H9 (cell line): Measurements from ENCODE around the gene IL1RAP. TPM values are rescaled to one million over a fixed set of nuclear protein-coding genes. Genes with fewer than 3 reads are reported as not detected.

Experiments used
- DNase-seq: peaks from one replicate; pipeline ENCODE4 v3.0.0-alpha.2; 2017
- H2AFZ ChIP-seq: one replicate; pipeline ENCODE4 v1.6.1; 2013; ENCODE audit warnings: mild to moderate bottlenecking, low read length, control low read depth, moderate library complexity
- H2AK5ac ChIP-seq: 2 replicates; pipeline ENCODE4 v1.6.1; 2013; ENCODE audit warnings: low read length, control low read depth, mixed read lengths; ENCODE audit not compliant: insufficient read length
- H2BK120ac ChIP-seq: one replicate; pipeline ENCODE4 v1.6.1; 2013; ENCODE audit warnings: low read depth, mild to moderate bottlenecking, low read length, control low read depth, inconsistent platforms; ENCODE audit not compliant: poor library complexity, severe bottlenecking
- H2BK12ac ChIP-seq: 2 replicates; pipeline ENCODE4 v1.6.1; 2013; ENCODE audit warnings: low read length, control low read depth, mixed read lengths, low read depth; ENCODE audit not compliant: insufficient read length
- H2BK15ac ChIP-seq: 2 replicates; pipeline ENCODE4 v1.6.1; 2013; ENCODE audit warnings: low read depth, low read length, control low read depth
- H2BK20ac ChIP-seq: one replicate; pipeline ENCODE4 v1.6.1; 2013; ENCODE audit warnings: low read depth, mild to moderate bottlenecking, low read length, control low read depth, inconsistent platforms; ENCODE audit not compliant: poor library complexity, severe bottlenecking
- H2BK5ac ChIP-seq: 2 replicates; pipeline ENCODE4 v1.6.1; 2013; ENCODE audit warnings: low read length, control low read depth, mixed read lengths; ENCODE audit not compliant: insufficient read length
- H3K14ac ChIP-seq: 2 replicates; pipeline ENCODE4 v1.6.1; 2013; ENCODE audit warnings: low read length, control low read depth; ENCODE audit not compliant: insufficient read depth
- H3K18ac ChIP-seq: 2 replicates; pipeline ENCODE4 v1.6.1; 2013; ENCODE audit warnings: low read depth, mild to moderate bottlenecking, mixed read lengths, low read length, control low read depth; ENCODE audit not compliant: insufficient read length
- H3K23ac ChIP-seq: 2 replicates; pipeline ENCODE4 v1.6.1; 2013; ENCODE audit warnings: low read length, control low read depth, mixed read lengths, low read depth; ENCODE audit not compliant: insufficient read length
- H3K23me2 ChIP-seq: 2 replicates; pipeline ENCODE4 v1.6.1; 2013; ENCODE audit warnings: low read depth, mild to moderate bottlenecking, mixed read lengths, low read length, control low read depth; ENCODE audit not compliant: insufficient read length, poor library complexity, severe bottlenecking
- H3K27ac ChIP-seq: 2 replicates; pipeline ENCODE4 v1.5.1; 2013; ENCODE audit warnings: low read length, control low read depth, mixed read lengths, low read depth; ENCODE audit not compliant: insufficient read length
- H3K27me3 ChIP-seq: 2 replicates; pipeline ENCODE4 v1.6.1; 2013; ENCODE audit warnings: low read length, control low read depth, inconsistent platforms; ENCODE audit not compliant: insufficient read depth
- H3K4ac ChIP-seq: 2 replicates; pipeline ENCODE4 v1.6.1; 2013; ENCODE audit warnings: low read depth, mild to moderate bottlenecking, control low read depth, inconsistent platforms, low read length, moderate library complexity
- H3K4me1 ChIP-seq: 2 replicates; pipeline ENCODE4 v1.6.1; 2013; ENCODE audit warnings: low read length, control low read depth, inconsistent platforms; ENCODE audit not compliant: insufficient read depth
- H3K4me2 ChIP-seq: 2 replicates; pipeline ENCODE4 v1.6.1; 2013; ENCODE audit warnings: low read length, control low read depth, mixed read lengths; ENCODE audit not compliant: insufficient read length, insufficient read depth
- H3K56ac ChIP-seq: 2 replicates; pipeline ENCODE4 v1.6.1; 2013; ENCODE audit warnings: low read depth, mild to moderate bottlenecking, mixed read lengths, low read length, control low read depth; ENCODE audit not compliant: insufficient read length
- H3K79me1 ChIP-seq: 2 replicates; pipeline ENCODE4 v1.6.1; 2013; ENCODE audit warnings: low read depth, mild to moderate bottlenecking, moderate library complexity, low read length, control low read depth, inconsistent platforms; ENCODE audit not compliant: insufficient read depth, poor library complexity, severe bottlenecking
- H3K79me2 ChIP-seq: 2 replicates; pipeline ENCODE4 v1.6.1; 2013; ENCODE audit warnings: low read length, control low read depth, inconsistent platforms; ENCODE audit not compliant: insufficient read depth
- H3K9ac ChIP-seq: 2 replicates; pipeline ENCODE4 v1.6.1; 2013; ENCODE audit warnings: low read length, control low read depth, mixed read lengths; ENCODE audit not compliant: insufficient read length; ENCODE audit errors: extremely low read depth
- H3K9me3 ChIP-seq: one replicate; pipeline ENCODE4 v1.6.1; 2013; ENCODE audit warnings: low read depth, low read length, inconsistent platforms; ENCODE audit not compliant: control insufficient read depth
- H3T11ph ChIP-seq: one replicate; pipeline ENCODE4 v1.6.1; 2013; ENCODE audit warnings: mild to moderate bottlenecking, low read length, control low read depth, inconsistent platforms
- H4K20me1 ChIP-seq: one replicate; pipeline ENCODE4 v1.6.1; 2013; ENCODE audit not compliant: control insufficient read depth, insufficient read length, insufficient read depth
- H4K5ac ChIP-seq: 2 replicates; pipeline ENCODE4 v1.6.1; 2013; ENCODE audit warnings: low read depth, mild to moderate bottlenecking, mixed read lengths, low read length, control low read depth; ENCODE audit not compliant: insufficient read length
- H4K8ac ChIP-seq: replicated peaks from 2 replicates; pipeline ENCODE4 v1.6.1; 2013; ENCODE audit warnings: low read length, control low read depth, mixed read lengths, low read depth; ENCODE audit not compliant: insufficient read length
- H4K91ac ChIP-seq: 2 replicates; pipeline ENCODE4 v1.6.1; 2013; ENCODE audit warnings: low read depth, mild to moderate bottlenecking, moderate library complexity, mixed read lengths, low read length, control low read depth; ENCODE audit not compliant: insufficient read length
- H3K27ac Mint-ChIP-seq, 3 experiments: 2 replicates in 2 of 3; 3 replicates in 1 of 3; pipeline ENCODE4 v1.8.0; 2020 to 2021; ENCODE audit warnings: mixed read lengths in 3 of 3, mild to moderate bottlenecking in 1 of 3, moderate library complexity in 1 of 3
- H3K27me3 Mint-ChIP-seq: 2 replicates; pipeline ENCODE4 v1.8.0; 2021; ENCODE audit warnings: low read depth, mild to moderate bottlenecking, moderate library complexity, mixed read lengths
- H3K36me3 Mint-ChIP-seq, 3 experiments: 2 replicates in 2 of 3; 3 replicates in 1 of 3; pipeline ENCODE4 v1.8.0; 2020 to 2021; ENCODE audit warnings: low read depth in 3 of 3, mixed read lengths in 3 of 3; ENCODE audit not compliant: insufficient read depth in 1 of 3
- H3K4me1 Mint-ChIP-seq, 2 experiments: 2 replicates each; pipeline ENCODE4 v1.8.0; 2020; ENCODE audit warnings: mixed read lengths in 2 of 2
- H3K4me3 Mint-ChIP-seq, 2 experiments: 2 replicates in 1 of 2; 3 replicates in 1 of 2; pipeline ENCODE4 v1.8.0; 2020 to 2021; ENCODE audit warnings: mild to moderate bottlenecking in 2 of 2, mixed read lengths in 2 of 2, moderate library complexity in 1 of 2
- H3K9me3 Mint-ChIP-seq, 2 experiments: 2 replicates in 1 of 2; 3 replicates in 1 of 2; pipeline ENCODE4 v1.8.0; 2020; ENCODE audit warnings: mild to moderate bottlenecking in 2 of 2, mixed read lengths in 2 of 2, moderate library complexity in 1 of 2
- WGBS: extraction: QIAGEN DNeasy Blood & Tissue Kit; methylation state at CpG from one replicate; pipeline ENCODE4 v1.1.7; 2013; ENCODE audit warnings: missing lambda C conversion rate, low lambda C conversion rate, mixed read lengths; ENCODE audit not compliant: insufficient read length; ENCODE audit errors: extremely low coverage; 5-methylcytosine and 5-hydroxymethylcytosine counted together
- total RNA-seq: library from RNA; stranded (reverse); gene quantifications from 2 replicates; pipeline ENCODE4 v1.2.1, GENCODE V29; 2021
- TF ChIP-seq, protein P1 (sequence below): fragments of 200-600 bp; sonication (generic); conservative IDR thresholded peaks from 3 replicates; pipeline ENCODE4 v1.8.0; 2021; ENCODE audit warnings: antibody characterized with exemption, mild to moderate bottlenecking

IL1RAP gene
- total RNA-seq, 1 experiment from 2014 or later = 4.6 TPM

DNA sequence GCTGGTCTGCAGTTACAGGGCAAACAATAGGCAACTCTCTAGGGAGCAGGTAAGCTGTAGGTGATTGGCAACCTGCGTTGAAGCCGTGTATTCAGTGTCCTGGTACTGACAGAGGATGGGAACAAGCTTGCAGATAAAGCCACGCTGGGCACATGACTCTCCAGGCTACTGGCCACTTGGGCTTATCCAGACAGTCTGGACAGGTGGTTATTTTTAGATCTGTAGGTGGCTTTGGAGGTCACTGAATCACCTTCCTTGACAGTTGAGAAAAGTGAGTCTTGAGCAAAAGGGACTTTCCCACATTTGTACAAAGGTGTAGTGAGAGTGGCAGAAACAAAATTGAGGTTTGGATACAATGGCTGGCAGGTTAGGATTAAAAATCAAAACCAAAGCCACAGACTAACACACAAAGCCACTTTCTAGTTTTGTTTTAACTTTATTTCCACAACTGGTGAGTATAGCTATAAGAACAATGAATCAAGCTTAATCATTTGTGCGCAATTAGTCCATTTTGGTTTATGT, 22.3 kb upstream of the IL1RAP start:
- H3K4me1 ChIP-seq = peaks cover 3% of the 10 kb centered on the region; the same call in 1 of the 2 replicates
- no peak overlapping the region for H2BK15ac ChIP-seq
- no peak overlapping the region for H3K4me2 ChIP-seq
- no peaks in the 10 kb centered on the region for H3K23me2 ChIP-seq
- no peak overlapping the region for H3T11ph ChIP-seq
- H3K27me3 Mint-ChIP-seq = no peaks in the 10 kb centered on the region
- no peaks in the 10 kb centered on the region for H3K79me1 ChIP-seq
- no peaks in the 10 kb centered on the region for H3K9me3 Mint-ChIP-seq
- H4K20me1 ChIP-seq = no peaks in the 10 kb centered on the region
- H3K27ac Mint-ChIP-seq = no peak overlapping the region
- H3K27me3 ChIP-seq = no peaks in the 10 kb centered on the region
- no peak for DNase-seq
- no peak overlapping the region for H3K56ac ChIP-seq
- H2BK20ac ChIP-seq = no peak overlapping the region
- no peaks in the 10 kb centered on the region for H3K9me3 ChIP-seq
- no peak overlapping the region for H4K8ac ChIP-seq
- no peak overlapping the region for H2BK12ac ChIP-seq
- no peaks in the 10 kb centered on the region for H3K79me2 ChIP-seq
- no peak overlapping the region for H2AFZ ChIP-seq
- H3K18ac ChIP-seq = no peak overlapping the region
- H3K4me3 Mint-ChIP-seq = no peak overlapping the region
- H2BK5ac ChIP-seq = no peak overlapping the region
- H3K4me1 Mint-ChIP-seq = peaks cover 19 to 22% of the 10 kb centered on the region in 2 experiments
- no peak overlapping the region for H2AK5ac ChIP-seq
- no peak overlapping the region for H3K14ac ChIP-seq
- no peak overlapping the region for H4K5ac ChIP-seq
- H3K23ac ChIP-seq = no peak overlapping the region
- no peak overlapping the region for H4K91ac ChIP-seq
- H2BK120ac ChIP-seq = no peak overlapping the region
- TF ChIP-seq, protein P1, sequence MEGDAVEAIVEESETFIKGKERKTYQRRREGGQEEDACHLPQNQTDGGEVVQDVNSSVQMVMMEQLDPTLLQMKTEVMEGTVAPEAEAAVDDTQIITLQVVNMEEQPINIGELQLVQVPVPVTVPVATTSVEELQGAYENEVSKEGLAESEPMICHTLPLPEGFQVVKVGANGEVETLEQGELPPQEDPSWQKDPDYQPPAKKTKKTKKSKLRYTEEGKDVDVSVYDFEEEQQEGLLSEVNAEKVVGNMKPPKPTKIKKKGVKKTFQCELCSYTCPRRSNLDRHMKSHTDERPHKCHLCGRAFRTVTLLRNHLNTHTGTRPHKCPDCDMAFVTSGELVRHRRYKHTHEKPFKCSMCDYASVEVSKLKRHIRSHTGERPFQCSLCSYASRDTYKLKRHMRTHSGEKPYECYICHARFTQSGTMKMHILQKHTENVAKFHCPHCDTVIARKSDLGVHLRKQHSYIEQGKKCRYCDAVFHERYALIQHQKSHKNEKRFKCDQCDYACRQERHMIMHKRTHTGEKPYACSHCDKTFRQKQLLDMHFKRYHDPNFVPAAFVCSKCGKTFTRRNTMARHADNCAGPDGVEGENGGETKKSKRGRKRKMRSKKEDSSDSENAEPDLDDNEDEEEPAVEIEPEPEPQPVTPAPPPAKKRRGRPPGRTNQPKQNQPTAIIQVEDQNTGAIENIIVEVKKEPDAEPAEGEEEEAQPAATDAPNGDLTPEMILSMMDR = no peak
- no CpG with 5 or more reads among the region's 4 CpGs for WGBS
- H3K36me3 Mint-ChIP-seq = no peaks in the 10 kb centered on the region; a peak in 1 of 7 replicates
- no peak overlapping the region for H3K27ac ChIP-seq
- H3K4ac ChIP-seq = no peak overlapping the region
- no peak overlapping the region for H3K9ac ChIP-seq
